WI38 (cell line): ENCODE data around the gene PON2.

Source experiments
- H3K4me3 ChIP-seq: 2 replicates; pipeline ENCODE4 v1.5.1; 2011; ENCODE audit warnings: low read depth, mild to moderate bottlenecking, control low read depth, low read length
- TF ChIP-seq, protein P1 (sequence below): IDR thresholded peaks from 2 replicates; pipeline ENCODE4 v1.5.1; 2012; ENCODE audit warnings: low read depth, mild to moderate bottlenecking, control low read depth, low read length

Gene PON2

DNA sequence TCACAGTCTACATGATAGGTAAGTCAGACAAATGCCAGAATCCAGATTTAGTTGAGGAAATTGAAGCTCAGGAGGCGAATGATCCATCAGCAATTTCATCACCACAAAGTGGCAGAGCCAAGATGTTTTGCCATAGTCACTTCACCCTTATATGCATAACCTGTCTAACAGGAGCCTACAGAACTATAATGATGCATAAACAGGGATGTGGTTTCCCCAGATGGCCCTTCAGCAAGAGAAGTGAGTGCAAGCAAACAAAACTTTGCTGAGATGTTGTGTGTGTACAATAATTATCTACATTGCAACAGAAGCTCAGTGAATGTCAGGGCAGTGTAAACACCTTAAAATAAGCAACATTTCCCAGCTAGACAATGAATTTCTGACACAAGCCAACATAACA lies 67.2 kb downstream of the PON2 start:
- no peak overlapping the region for H3K4me3 ChIP-seq
- TF ChIP-seq, protein P1, sequence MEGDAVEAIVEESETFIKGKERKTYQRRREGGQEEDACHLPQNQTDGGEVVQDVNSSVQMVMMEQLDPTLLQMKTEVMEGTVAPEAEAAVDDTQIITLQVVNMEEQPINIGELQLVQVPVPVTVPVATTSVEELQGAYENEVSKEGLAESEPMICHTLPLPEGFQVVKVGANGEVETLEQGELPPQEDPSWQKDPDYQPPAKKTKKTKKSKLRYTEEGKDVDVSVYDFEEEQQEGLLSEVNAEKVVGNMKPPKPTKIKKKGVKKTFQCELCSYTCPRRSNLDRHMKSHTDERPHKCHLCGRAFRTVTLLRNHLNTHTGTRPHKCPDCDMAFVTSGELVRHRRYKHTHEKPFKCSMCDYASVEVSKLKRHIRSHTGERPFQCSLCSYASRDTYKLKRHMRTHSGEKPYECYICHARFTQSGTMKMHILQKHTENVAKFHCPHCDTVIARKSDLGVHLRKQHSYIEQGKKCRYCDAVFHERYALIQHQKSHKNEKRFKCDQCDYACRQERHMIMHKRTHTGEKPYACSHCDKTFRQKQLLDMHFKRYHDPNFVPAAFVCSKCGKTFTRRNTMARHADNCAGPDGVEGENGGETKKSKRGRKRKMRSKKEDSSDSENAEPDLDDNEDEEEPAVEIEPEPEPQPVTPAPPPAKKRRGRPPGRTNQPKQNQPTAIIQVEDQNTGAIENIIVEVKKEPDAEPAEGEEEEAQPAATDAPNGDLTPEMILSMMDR = no peak

DNA sequence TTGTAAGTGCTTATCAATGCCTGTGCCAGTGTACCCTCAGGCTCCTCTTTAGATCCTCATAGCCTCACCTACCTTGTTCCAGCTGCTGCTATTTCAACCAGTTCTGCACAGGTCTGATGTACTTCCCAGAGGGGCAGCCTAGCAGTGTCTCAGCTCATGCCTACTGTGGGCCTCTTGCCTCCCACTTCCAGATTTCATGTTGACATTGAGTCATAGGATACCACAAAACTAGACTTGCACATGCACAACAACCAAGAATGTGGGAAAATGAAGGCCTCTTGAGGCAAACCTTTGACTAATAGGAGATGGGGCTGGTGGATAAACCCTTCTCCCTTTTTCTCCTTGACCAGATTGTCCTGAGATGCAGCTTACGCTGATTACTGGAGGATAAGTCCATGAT lies 69.7 kb downstream of the PON2 start:
- TF ChIP-seq, protein P1 = no peak
- H3K4me3 ChIP-seq = no peak overlapping the region

DNA sequence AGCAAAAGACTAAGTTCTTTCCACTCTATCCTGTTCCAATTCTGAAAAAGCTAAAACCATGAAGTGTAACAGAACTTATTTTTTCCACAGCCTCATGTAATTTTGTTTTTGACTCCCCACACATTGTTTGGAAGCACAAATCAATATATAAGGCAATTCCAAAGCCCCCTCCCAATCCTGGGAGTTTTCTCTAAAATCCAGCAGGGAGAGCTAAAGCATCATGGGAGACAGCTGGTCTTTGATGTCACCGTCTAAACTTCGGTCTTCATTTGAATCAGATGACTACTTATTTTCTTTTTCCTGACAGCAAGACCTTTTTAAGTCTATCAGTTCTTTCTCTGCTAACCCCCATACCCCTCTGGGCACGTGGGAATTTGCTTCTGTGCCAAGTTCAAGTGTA lies 77.2 kb downstream of the PON2 start:
- TF ChIP-seq, protein P1 = no peak
- H3K4me3 ChIP-seq = no peak overlapping the region
